Ishikawa (cell line): ENCODE results near the gene DACH1.

Experiments used
- CEBPB ChIP-seq: IDR thresholded peaks from 2 replicates; pipeline ENCODE4 v1.6.1; 2012
- CREB1 ChIP-seq: IDR thresholded peaks from 2 replicates; pipeline ENCODE4 v1.6.1; 2012; ENCODE audit warnings: low read depth
- EGR1 ChIP-seq: IDR thresholded peaks from 2 replicates; pipeline ENCODE4 v1.6.1; 2012
- EP300 ChIP-seq: IDR thresholded peaks from 2 replicates; pipeline ENCODE4 v1.6.1; 2012; ENCODE audit warnings: borderline replicate concordance
- FOXM1 ChIP-seq: IDR thresholded peaks from 2 replicates; pipeline ENCODE4 v1.6.1; 2012; ENCODE audit warnings: low read depth, borderline replicate concordance
- NFIC ChIP-seq: IDR thresholded peaks from 2 replicates; pipeline ENCODE4 v1.6.1; 2012
- RAD21 ChIP-seq: IDR thresholded peaks from 2 replicates; pipeline ENCODE4 v1.6.1; 2012; ENCODE audit warnings: low read depth
- TAF1 ChIP-seq: IDR thresholded peaks from 2 replicates; pipeline ENCODE4 v1.6.1; 2012; ENCODE audit warnings: low read depth, mild to moderate bottlenecking
- TCF12 ChIP-seq: IDR thresholded peaks from 2 replicates; pipeline ENCODE4 v1.6.1; 2012; ENCODE audit warnings: low read depth
- TEAD4 ChIP-seq: IDR thresholded peaks from 2 replicates; pipeline ENCODE4 v1.6.1; 2012
- YY1 ChIP-seq: IDR thresholded peaks from 2 replicates; pipeline ENCODE4 v1.6.1; 2012; ENCODE audit warnings: low read depth
- ZBTB7A ChIP-seq: IDR thresholded peaks from 2 replicates; pipeline ENCODE4 v1.6.1; 2012; ENCODE audit warnings: low read depth
- TF ChIP-seq, protein P1 (sequence below): IDR thresholded peaks from 2 replicates; pipeline ENCODE4 v1.6.1; 2012; ENCODE audit warnings: low read depth, mild to moderate bottlenecking
- TF ChIP-seq, protein P2 (sequence below): IDR thresholded peaks from 2 replicates; pipeline ENCODE4 v1.6.1; 2012
- TF ChIP-seq, protein P3 (sequence below): IDR thresholded peaks from 2 replicates; pipeline ENCODE4 v1.6.1; 2012

The DACH1 gene

GRCh38 chr13:71752775-71753513 is 114.1 kb downstream of the DACH1 start:
- TF ChIP-seq, protein P1, sequence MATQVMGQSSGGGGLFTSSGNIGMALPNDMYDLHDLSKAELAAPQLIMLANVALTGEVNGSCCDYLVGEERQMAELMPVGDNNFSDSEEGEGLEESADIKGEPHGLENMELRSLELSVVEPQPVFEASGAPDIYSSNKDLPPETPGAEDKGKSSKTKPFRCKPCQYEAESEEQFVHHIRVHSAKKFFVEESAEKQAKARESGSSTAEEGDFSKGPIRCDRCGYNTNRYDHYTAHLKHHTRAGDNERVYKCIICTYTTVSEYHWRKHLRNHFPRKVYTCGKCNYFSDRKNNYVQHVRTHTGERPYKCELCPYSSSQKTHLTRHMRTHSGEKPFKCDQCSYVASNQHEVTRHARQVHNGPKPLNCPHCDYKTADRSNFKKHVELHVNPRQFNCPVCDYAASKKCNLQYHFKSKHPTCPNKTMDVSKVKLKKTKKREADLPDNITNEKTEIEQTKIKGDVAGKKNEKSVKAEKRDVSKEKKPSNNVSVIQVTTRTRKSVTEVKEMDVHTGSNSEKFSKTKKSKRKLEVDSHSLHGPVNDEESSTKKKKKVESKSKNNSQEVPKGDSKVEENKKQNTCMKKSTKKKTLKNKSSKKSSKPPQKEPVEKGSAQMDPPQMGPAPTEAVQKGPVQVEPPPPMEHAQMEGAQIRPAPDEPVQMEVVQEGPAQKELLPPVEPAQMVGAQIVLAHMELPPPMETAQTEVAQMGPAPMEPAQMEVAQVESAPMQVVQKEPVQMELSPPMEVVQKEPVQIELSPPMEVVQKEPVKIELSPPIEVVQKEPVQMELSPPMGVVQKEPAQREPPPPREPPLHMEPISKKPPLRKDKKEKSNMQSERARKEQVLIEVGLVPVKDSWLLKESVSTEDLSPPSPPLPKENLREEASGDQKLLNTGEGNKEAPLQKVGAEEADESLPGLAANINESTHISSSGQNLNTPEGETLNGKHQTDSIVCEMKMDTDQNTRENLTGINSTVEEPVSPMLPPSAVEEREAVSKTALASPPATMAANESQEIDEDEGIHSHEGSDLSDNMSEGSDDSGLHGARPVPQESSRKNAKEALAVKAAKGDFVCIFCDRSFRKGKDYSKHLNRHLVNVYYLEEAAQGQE: no peak
- TF ChIP-seq TEAD4 (no peak), EGR1 (no peak)

GRCh38 chr13:71751073-71751472 is 115.9 kb downstream of the DACH1 start:
- no peak for TF ChIP-seq NFIC
- no peak for TF ChIP-seq TCF12
- TF ChIP-seq EGR1: no peak

- TF ChIP-seq FOXM1: no peak
- TF ChIP-seq ZBTB7A: no peak
- TF ChIP-seq NFIC: no peak
- TF ChIP-seq, protein P2, sequence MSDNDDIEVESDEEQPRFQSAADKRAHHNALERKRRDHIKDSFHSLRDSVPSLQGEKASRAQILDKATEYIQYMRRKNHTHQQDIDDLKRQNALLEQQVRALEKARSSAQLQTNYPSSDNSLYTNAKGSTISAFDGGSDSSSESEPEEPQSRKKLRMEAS: no peak
- no peak for TF ChIP-seq CREB1
- TF ChIP-seq TCF12: no peak
- no peak for TF ChIP-seq EGR1
- TF ChIP-seq, protein P1: no peak
- TF ChIP-seq TEAD4: no peak
- no peak for TF ChIP-seq TAF1
Observed at GRCh38 chr13:71730267-71730666, 136.7 kb downstream of the DACH1 start.

DNA sequence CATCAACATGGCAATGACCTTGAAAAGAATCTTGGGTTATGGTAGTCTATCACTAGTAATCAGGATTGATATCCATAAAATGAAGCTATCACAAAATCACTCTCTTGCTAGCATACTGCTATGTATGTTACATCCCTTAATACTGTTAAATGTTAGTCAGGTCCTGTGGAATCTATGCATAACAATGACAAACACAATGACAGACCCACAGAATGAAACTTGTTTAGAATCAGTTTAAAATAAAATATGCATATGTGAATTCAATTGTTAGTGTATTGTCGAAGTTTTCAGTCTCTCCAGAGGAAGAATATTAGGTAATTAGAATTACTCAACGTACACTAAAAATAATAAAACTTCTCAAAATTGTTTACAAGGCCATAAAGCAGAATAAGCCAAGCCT is 137.6 kb downstream of the DACH1 start:
- TF ChIP-seq TEAD4 (no peak), EGR1 (no peak), NFIC (no peak), RAD21 (no peak), CREB1 (no peak), TAF1 (no peak), YY1 (no peak), EP300 (no peak), CEBPB (no peak), ZBTB7A (no peak), FOXM1 (no peak), TCF12 (no peak)
- TF ChIP-seq, protein P3, sequence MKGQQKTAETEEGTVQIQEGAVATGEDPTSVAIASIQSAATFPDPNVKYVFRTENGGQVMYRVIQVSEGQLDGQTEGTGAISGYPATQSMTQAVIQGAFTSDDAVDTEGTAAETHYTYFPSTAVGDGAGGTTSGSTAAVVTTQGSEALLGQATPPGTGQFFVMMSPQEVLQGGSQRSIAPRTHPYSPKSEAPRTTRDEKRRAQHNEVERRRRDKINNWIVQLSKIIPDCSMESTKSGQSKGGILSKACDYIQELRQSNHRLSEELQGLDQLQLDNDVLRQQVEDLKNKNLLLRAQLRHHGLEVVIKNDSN: no peak
- TF ChIP-seq, protein P2: no peak
- TF ChIP-seq, protein P1: no peak

DNA sequence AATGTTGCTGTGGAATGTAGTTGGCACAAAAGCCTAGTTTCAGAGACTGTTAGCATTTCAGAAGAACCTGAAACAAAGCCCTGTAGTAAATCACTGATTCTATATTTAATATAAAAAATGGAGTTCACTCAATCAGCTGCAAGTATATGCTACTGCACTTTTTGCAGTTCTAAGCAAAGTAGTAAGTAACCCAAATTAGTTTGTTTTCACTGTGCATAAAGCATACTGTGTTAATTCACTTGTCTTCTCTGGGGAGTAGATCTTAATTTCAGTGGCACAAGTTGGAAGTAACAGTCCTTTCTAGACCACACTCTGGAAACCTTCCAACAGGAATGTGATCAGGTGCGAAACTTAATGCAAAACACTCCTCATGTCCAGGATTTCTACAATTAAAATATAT is 139.3 kb downstream of the DACH1 start:
- no peak for TF ChIP-seq EP300
- no peak for TF ChIP-seq EGR1
- TF ChIP-seq, protein P3: no peak
- TF ChIP-seq CEBPB: no peak
- TF ChIP-seq RAD21: no peak
- no peak for TF ChIP-seq NFIC
- TF ChIP-seq ZBTB7A: no peak
- no peak for TF ChIP-seq YY1
- TF ChIP-seq TCF12: no peak
- TF ChIP-seq CREB1: no peak
- TF ChIP-seq, protein P2: no peak
- no peak for TF ChIP-seq TEAD4
- TF ChIP-seq FOXM1: no peak
